ENCODE measurements around the gene DHRS2.
"Not testable (repeated sequence)": the region's sequence is repeated elsewhere in the genome, so short reads cannot be mapped to it uniquely, and the experiment has no call there.

The DHRS2 gene

GRCh38 chr14:23660290-23661226, 24.4 kb downstream of the DHRS2 start:
- Mint-ChIP-seq H3K27ac (no peak overlapping the region), H3K9me3 (no peaks in the 10 kb centered on the region), H3K27me3 (peaks cover 18 to 39% of the 10 kb centered on the region in 2 donors), H3K36me3 (no peaks in the 10 kb centered on the region), H3K4me3 (no peak overlapping the region), H3K4me1 (no peaks in the 10 kb centered on the region)
- DNase-seq: no peak
- ATAC-seq (replicated peaks): no peak

GRCh38 chr14:23661542-23661941, 25.4 kb downstream of the DHRS2 start:
- Mint-ChIP-seq H3K4me3 (no peak overlapping the region), H3K36me3 (no peaks in the 10 kb centered on the region), H3K9me3 (no peaks in the 10 kb centered on the region), H3K27me3 (peaks cover 18 to 39% of the 10 kb centered on the region in 2 donors), H3K27ac (no peak overlapping the region), H3K4me1 (no peaks in the 10 kb centered on the region)
- no peak for ATAC-seq (replicated peaks)
- DNase-seq: no peak

DNA sequence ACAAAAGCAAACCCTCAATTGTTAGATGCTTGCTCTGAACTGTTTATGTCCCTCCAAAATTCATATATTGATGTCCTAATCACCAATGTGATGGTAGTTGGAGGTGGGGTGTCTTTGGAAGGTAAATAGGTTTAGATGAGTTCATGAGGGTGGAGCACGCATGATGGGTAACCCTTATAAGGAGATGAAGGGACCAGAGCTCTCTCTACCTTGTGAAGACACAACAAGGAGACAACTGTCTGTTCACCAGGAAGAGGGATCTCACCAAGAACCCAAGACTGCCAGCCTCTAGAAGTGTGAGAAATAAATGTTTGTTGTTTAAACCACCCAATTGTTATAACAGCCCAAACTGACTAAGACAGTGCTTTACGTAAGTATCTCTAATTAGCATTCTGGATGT, 27.0 kb downstream of the DHRS2 start:
- Mint-ChIP-seq H3K4me1 (no peaks in the 10 kb centered on the region), H3K4me3 (no peak overlapping the region), H3K27ac (no peak overlapping the region), H3K9me3 (no peaks in the 10 kb centered on the region), H3K27me3 (peaks cover 18 to 39% of the 10 kb centered on the region in 2 donors), H3K36me3 (no peaks in the 10 kb centered on the region)
- DNase-seq (no peak), ATAC-seq (replicated peaks) (no peak)

DNA sequence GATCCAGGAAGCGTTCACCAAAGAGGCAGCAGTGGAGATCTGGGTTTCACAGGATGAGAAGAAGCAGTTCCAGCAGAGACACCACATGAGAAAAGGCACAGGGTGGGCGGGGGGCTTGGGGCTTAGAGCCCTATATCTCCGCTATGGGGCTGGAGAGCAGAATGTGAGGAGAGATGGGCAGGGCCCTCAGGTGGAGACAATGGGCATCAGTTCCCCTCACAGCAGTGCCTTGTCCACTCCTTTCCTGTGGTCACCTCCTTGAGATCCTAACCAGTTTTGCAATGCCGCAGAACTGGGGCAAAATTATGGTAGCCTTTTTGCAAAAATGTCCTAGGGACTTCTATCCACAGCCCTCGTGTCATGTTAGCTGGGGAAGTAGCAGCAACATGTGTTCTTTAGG, 27.5 kb downstream of the DHRS2 start:
- no peaks in the 10 kb centered on the region for H3K36me3 Mint-ChIP-seq
- no peak for ATAC-seq (replicated peaks)
- H3K27ac Mint-ChIP-seq: no peak overlapping the region
- no peak overlapping the region for H3K4me3 Mint-ChIP-seq
- no peaks in the 10 kb centered on the region for H3K4me1 Mint-ChIP-seq
- no peak for DNase-seq
- peaks cover 18 to 34% of the 10 kb centered on the region in 2 donors for H3K27me3 Mint-ChIP-seq
- H3K9me3 Mint-ChIP-seq: no peaks in the 10 kb centered on the region

DNA sequence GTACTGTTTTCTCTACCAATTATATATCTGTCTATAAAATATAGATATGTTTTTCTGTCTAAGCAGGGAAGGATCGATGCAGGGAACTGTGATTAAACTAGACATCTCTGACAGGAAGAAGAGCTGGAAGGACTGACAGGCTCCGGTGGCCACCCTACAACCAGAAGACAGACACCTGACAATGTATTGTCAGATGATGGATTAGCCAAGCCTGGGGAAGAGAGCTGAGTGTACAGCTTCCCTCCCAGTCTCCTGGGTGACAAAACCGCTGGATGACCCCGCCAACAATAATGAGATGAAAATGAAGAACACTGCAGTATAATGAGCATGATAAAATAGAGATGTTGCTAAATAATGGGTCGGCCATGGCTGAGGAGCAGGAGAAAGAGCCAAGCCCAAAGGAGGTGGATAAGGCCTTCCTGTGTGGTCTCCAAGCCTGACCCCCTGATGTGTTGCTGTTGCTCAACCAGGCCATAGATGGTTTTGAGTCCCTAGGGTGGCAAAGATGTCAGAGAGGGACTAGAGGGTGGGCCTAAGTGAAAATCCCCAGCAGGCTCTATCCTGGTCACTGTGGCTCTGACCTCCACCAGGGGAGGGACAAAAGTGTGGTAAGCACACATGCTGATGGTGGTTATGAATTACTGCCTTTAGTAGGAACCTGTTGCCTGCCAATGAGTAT, 28.2 kb downstream of the DHRS2 start:
- Mint-ChIP-seq H3K27ac (no peak overlapping the region), H3K4me3 (no peak overlapping the region), H3K27me3 (peaks cover 18 to 33% of the 10 kb centered on the region in 2 donors), H3K4me1 (no peaks in the 10 kb centered on the region), H3K36me3 (no peaks in the 10 kb centered on the region), H3K9me3 (no peaks in the 10 kb centered on the region)
- ATAC-seq (replicated peaks) (no peak), DNase-seq (no peak)

GRCh38 chr14:23665302-23666016, 29.3 kb downstream of the DHRS2 start:
- ATAC-seq (replicated peaks) (no peak), DNase-seq (no peak)
- no peaks in the 10 kb centered on the region for H3K4me1 Mint-ChIP-seq
- no peaks in the 10 kb centered on the region for H3K9me3 Mint-ChIP-seq
- H3K4me3 Mint-ChIP-seq: no peak overlapping the region
- H3K27ac Mint-ChIP-seq: no peak overlapping the region
- H3K27me3 Mint-ChIP-seq: peaks cover 14 to 31% of the 10 kb centered on the region in 2 donors
- no peaks in the 10 kb centered on the region for H3K36me3 Mint-ChIP-seq

- H3K4me1 Mint-ChIP-seq: no peaks in the 10 kb centered on the region
- H3K9me3 Mint-ChIP-seq: no peaks in the 10 kb centered on the region
- H3K27ac Mint-ChIP-seq: no peak overlapping the region
Measured at GRCh38 chr14:23667134-23667533, 31.0 kb downstream of the DHRS2 start.

GRCh38 chr14:23669441-23669840, 33.3 kb downstream of the DHRS2 start:
- Mint-ChIP-seq H3K4me1 (no peaks in the 10 kb centered on the region), H3K27ac (no peak overlapping the region), H3K36me3 (no peaks in the 10 kb centered on the region), H3K27me3 (peaks cover 0 to 15% of the 10 kb centered on the region in 2 donors), H3K9me3 (peaks cover 0 to 3% of the 10 kb centered on the region in 2 donors), H3K4me3 (no peak overlapping the region)
- DNase-seq: no peak
- ATAC-seq (replicated peaks): no peak

More at GRCh38 chr14:23667134-23667533, 31.0 kb downstream of the DHRS2 start:
- DNase-seq: no peak
- no peak for ATAC-seq (replicated peaks)
- no peaks in the 10 kb centered on the region for H3K36me3 Mint-ChIP-seq
- H3K27me3 Mint-ChIP-seq: peaks cover 7 to 19% of the 10 kb centered on the region in 2 donors
- H3K4me3 Mint-ChIP-seq: no peak overlapping the region

DNA sequence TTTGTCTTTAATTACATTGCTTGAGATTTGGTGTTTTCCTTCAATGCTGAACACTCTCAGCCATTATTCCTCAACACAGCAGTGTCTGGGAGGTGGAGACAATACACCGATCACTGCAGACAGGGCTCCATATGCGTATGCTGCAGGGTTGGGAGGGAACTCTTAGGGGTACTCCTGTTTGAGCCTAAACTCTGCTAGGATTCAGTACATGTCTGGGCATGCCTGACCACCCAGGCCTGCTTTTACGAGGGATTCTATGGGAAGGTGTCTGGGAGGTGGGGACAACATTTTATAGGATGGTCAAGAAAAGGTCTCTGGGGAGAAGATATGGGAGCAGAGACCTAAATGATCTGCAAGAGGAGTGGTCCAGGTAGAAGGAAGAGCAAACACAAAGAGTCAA, 34.3 kb downstream of the DHRS2 start:
- Mint-ChIP-seq H3K9me3 (peaks cover 0 to 3% of the 10 kb centered on the region in 2 donors), H3K27ac (no peak overlapping the region), H3K36me3 (no peaks in the 10 kb centered on the region), H3K27me3 (peaks cover 0 to 16% of the 10 kb centered on the region in 2 donors), H3K4me1 (no peaks in the 10 kb centered on the region), H3K4me3 (no peak overlapping the region)
- ATAC-seq (replicated peaks) (no peak), DNase-seq (no peak)

DNA sequence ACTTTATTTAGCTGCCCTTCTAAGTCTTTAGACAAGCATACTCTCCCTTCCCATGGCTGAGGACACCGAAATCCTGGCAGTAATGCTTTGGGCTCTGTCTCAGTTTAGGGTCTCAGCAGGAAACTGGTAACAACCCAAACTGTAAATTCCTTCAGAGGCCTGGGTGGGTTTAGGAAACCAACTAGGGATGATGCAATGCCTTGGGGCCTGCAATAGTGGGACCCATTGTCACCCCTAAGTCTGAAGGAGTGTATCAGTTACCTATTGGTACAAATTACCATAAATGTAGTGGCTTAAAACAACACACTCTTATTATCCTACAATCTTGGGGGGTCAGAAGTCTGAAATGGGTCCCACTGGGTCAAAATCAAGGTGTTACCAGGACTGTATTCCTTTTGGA, 36.0 kb downstream of the DHRS2 start:
- H3K36me3 Mint-ChIP-seq: no peaks in the 10 kb centered on the region
- H3K27ac Mint-ChIP-seq: no peak overlapping the region
- H3K4me1 Mint-ChIP-seq: no peaks in the 10 kb centered on the region
- ATAC-seq (replicated peaks) (no peak), DNase-seq (no peak)
- peaks cover 4 to 31% of the 10 kb centered on the region in 2 donors for H3K27me3 Mint-ChIP-seq
- H3K9me3 Mint-ChIP-seq: peaks cover 0 to 3% of the 10 kb centered on the region in 2 donors
- no peak overlapping the region for H3K4me3 Mint-ChIP-seq

DNA sequence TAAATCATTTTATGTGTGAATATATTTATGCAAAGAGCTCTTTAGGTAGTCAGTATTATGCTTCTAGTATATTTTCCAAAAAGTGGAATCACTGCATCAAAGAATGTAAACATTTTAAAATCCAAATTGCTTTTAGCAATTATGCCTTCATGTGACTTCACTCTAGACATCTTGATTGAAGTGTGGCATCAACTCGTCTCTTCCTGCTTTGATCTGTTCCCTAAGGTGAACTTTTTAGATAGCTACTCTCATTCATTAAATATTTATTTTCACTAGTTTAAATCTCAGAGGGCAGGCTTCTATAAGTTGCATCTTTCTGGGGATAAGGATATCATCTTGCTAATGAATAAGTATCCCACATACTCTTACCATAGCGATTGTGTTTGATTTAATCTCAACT, 39.2 kb downstream of the DHRS2 start:
- no peaks in the 10 kb centered on the region for H3K4me1 Mint-ChIP-seq
- DNase-seq (no peak), ATAC-seq (replicated peaks) (no peak)
- H3K36me3 Mint-ChIP-seq: no peaks in the 10 kb centered on the region
- H3K9me3 Mint-ChIP-seq: peaks cover 0 to 3% of the 10 kb centered on the region in 2 donors
- H3K27ac Mint-ChIP-seq: no peak overlapping the region
- peaks cover 16 to 42% of the 10 kb centered on the region in 2 donors for H3K27me3 Mint-ChIP-seq
- no peak overlapping the region for H3K4me3 Mint-ChIP-seq

DNA sequence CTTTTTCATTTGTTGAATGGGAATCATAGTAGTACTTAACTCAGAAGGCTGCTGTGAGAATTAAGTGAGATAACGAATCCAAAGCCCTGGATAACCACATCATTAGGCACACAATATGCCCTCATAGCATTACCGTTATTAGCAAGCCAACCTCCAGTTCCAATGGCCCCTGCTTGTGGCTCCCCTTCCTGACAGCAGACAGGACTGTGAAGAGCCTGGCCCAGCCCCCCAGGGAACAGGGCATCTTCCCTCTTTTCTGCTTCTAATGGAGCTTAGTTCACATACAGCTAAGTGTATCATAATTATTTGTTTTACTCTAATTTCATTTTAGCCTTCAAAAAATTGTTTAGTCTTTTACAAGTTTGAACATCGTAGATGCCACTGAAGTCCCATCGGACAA, 39.7 kb downstream of the DHRS2 start:
- H3K4me3 Mint-ChIP-seq: no peak overlapping the region
- H3K27ac Mint-ChIP-seq: no peak overlapping the region
- DNase-seq: no peak
- no peaks in the 10 kb centered on the region for H3K36me3 Mint-ChIP-seq
- no peak for ATAC-seq (replicated peaks)
- H3K27me3 Mint-ChIP-seq: peaks cover 16 to 39% of the 10 kb centered on the region in 2 donors
- no peaks in the 10 kb centered on the region for H3K4me1 Mint-ChIP-seq
- H3K9me3 Mint-ChIP-seq: peaks cover 0 to 3% of the 10 kb centered on the region in 2 donors

DNA sequence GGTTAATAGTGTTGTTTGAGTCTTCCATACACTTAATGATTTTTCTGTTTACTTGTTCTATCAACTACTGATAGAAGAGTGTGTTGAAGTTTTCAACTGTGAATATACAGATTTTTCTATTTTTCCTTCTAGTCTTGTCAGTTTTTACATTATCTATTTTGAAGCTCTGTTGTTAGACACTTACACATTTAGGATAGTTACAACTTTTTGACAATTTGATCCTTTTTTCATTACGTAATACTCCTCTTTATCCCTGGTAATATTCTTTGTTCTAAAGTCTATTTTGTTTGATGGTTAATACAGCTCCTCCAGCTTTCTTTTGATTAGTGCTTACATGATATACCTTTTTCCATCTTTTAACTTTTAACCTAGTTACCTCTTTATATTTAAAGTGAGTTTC, 45.2 kb downstream of the DHRS2 start:
- H3K9me3 Mint-ChIP-seq: no peaks in the 10 kb centered on the region
- H3K36me3 Mint-ChIP-seq: no peaks in the 10 kb centered on the region
- H3K27me3 Mint-ChIP-seq: peaks cover 16 to 20% of the 10 kb centered on the region in 2 donors
- H3K4me3 Mint-ChIP-seq: no peak overlapping the region
- DNase-seq (no peak), ATAC-seq (replicated peaks) (no peak)
- H3K27ac Mint-ChIP-seq: no peak overlapping the region
- no peaks in the 10 kb centered on the region for H3K4me1 Mint-ChIP-seq

DNA sequence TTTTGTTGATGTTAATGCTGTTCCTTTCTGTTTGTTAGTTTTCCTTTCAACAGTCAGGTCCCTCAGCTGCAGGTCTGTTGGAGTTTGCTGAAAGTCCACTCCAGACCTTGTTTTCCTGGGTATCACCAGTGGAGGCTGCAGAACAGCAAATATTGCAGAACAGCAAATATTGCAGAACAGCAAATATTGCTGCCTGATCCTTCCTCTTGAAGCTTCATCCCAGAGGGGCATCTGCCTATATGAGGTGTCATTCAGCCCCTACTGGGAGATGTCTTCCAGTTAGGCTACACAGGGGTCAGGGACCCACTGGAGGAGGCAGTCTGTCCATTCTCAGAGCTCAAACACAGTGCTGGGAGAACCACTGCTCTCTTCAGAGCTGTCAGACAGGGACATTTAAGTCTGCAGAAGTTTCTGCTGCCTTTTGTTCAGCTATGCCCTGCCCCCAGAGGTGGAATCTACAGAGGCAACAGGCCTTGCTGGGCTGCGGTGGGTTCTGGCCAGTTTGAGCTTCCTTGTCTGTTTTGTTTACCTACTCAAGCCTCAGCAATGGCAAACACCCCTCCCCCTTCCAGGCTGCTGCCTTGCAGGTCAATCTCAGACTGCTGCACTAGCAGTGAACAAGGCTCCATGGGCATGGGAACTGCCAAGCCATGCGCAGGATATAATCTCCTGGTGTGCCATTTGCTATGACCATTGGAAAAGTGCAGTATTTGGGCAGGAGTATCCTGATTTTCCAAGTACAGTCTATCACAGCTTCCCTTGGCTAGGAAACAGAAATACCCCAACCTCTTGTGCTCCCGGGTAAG, 53.7 kb downstream of the DHRS2 start:
- not testable (repeated sequence) for H3K9me3 Mint-ChIP-seq; H3K36me3 Mint-ChIP-seq; DNase-seq; H3K4me3 Mint-ChIP-seq; H3K4me1 Mint-ChIP-seq; H3K27ac Mint-ChIP-seq; ATAC-seq (replicated peaks); H3K27me3 Mint-ChIP-seq
